ENCODE measurements around the gene KCND3.

The KCND3 gene

DNA sequence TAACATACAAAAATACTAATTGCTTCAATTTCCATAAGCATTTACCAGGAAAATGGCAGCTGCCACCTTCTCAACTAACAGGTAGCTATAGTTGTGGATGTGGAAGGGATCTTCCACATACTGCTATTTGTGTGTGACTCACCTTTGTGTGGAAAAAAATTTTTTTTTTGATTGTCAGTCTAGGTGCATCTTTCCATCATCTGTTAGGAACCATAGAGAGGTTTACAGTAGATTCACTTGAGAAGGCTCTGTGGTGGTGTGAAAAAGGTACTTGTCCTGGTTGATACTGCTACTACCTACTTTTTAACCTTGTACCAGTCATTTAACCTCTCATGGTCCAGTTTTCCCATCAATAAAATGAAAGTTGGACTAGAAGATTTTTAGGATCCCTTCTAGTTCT, 220.8 kb downstream of the KCND3 start:
- no peak overlapping the region for H4K91ac ChIP-seq (ENCODE audit: low read depth, low read length, poor library complexity)
- no peak overlapping the region for H2AK5ac ChIP-seq (ENCODE audit: low read depth, low read length)
- no peak overlapping the region for H3K4me3 ChIP-seq (ENCODE audit: low read length in 2 of 2)
- H2BK15ac ChIP-seq (ENCODE audit: low read length): no peak overlapping the region
- no peak for DNase-seq (ENCODE audit: low spot score)
- H2BK12ac ChIP-seq (ENCODE audit: low read length): no peak overlapping the region
- H3K9ac ChIP-seq (ENCODE audit: low read depth, low read length, poor library complexity): no peak overlapping the region
- H3K79me1 ChIP-seq (ENCODE audit: low read depth, low read length): no peaks in the 10 kb centered on the region
- peaks cover 12 to 66% of the 10 kb centered on the region in 2 donors for H3K36me3 ChIP-seq (replicated peaks in 1 of 2; ENCODE audit: control insufficient read depth in 2 of 2, insufficient read depth in 2 of 2, low read length in 2 of 2)
- H3K4me1 ChIP-seq (ENCODE audit: control insufficient read depth in 2 of 2, insufficient read depth in 1 of 2, low read depth in 1 of 2, low read length in 2 of 2): no peaks in the 10 kb centered on the region
- H3K9me3 ChIP-seq (replicated peaks in 1 of 2; ENCODE audit: control insufficient read depth in 2 of 2, insufficient read depth in 1 of 2, low read depth in 1 of 2, low read length in 2 of 2): no peaks in the 10 kb centered on the region
- H3K4me2 ChIP-seq (ENCODE audit: insufficient read depth, low read length, poor library complexity, severe bottlenecking): no peak overlapping the region
- H3K14ac ChIP-seq (ENCODE audit: low read length): no peak overlapping the region
- no peaks in the 10 kb centered on the region for H3K27me3 ChIP-seq (ENCODE audit: control insufficient read depth in 3 of 3, insufficient read depth in 3 of 3, low read depth in 1 of 3, low read length in 3 of 3)
- no peak overlapping the region for H4K8ac ChIP-seq (ENCODE audit: low read depth, low read length)
- no peak overlapping the region for H2AFZ ChIP-seq (ENCODE audit: low read length)
- H3K23ac ChIP-seq (ENCODE audit: low read depth, low read length, poor library complexity): no peak overlapping the region
- H2BK120ac ChIP-seq (ENCODE audit: low read depth, low read length): no peak overlapping the region
- no peak overlapping the region for H3K18ac ChIP-seq (ENCODE audit: low read length)
- no peak overlapping the region for H2BK5ac ChIP-seq (ENCODE audit: low read length)
- no peak overlapping the region for H3K4ac ChIP-seq (ENCODE audit: low read length)
- no peak overlapping the region for H3K27ac ChIP-seq (replicated peaks; ENCODE audit: low read length)

DNA sequence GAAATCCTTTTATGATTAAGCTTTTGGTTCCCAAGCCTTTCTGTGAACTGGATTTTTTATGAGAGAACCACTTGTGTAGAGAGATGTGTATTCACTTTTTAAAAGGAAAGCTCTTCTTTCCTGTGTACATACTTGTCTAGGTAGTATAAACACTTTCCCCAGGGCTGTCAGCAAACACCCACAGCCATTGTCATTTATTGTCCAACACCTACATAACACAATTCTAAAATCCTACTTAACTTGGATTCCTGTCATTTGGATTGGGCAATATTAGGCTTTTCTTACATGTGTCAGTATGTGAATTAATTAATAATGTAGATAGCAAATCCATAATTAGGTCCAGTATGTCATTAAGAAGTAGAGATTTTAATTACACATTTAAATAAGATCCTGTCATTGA, 221.4 kb downstream of the KCND3 start:
- no peak for DNase-seq (ENCODE audit: low spot score)
- Histone ChIP-seq H4K8ac (ENCODE audit: low read depth, low read length) (no peak overlapping the region), H3K23ac (ENCODE audit: low read depth, low read length, poor library complexity) (no peak overlapping the region), H3K18ac (ENCODE audit: low read length) (no peak overlapping the region), H2BK12ac (ENCODE audit: low read length) (no peak overlapping the region), H3K4me3 (ENCODE audit: low read length in 2 of 2) (no peak overlapping the region), H4K91ac (ENCODE audit: low read depth, low read length, poor library complexity) (no peak overlapping the region), H3K4ac (ENCODE audit: low read length) (no peak overlapping the region), H3K4me1 (ENCODE audit: control insufficient read depth in 2 of 2, insufficient read depth in 1 of 2, low read depth in 1 of 2, low read length in 2 of 2) (no peaks in the 10 kb centered on the region), H3K36me3 (replicated peaks in 1 of 2; ENCODE audit: control insufficient read depth in 2 of 2, insufficient read depth in 2 of 2, low read length in 2 of 2) (peaks cover 13 to 72% of the 10 kb centered on the region in 2 donors), H3K4me2 (ENCODE audit: insufficient read depth, low read length, poor library complexity, severe bottlenecking) (no peak overlapping the region), H3K9ac (ENCODE audit: low read depth, low read length, poor library complexity) (no peak overlapping the region), H3K27ac (replicated peaks; ENCODE audit: low read length) (no peak overlapping the region), H3K27me3 (ENCODE audit: control insufficient read depth in 3 of 3, insufficient read depth in 3 of 3, low read depth in 1 of 3, low read length in 3 of 3) (no peaks in the 10 kb centered on the region), H2AK5ac (ENCODE audit: low read depth, low read length) (no peak overlapping the region), H2BK120ac (ENCODE audit: low read depth, low read length) (no peak overlapping the region), H3K14ac (ENCODE audit: low read length) (no peak overlapping the region), H2BK5ac (ENCODE audit: low read length) (no peak overlapping the region), H2BK15ac (ENCODE audit: low read length) (no peak overlapping the region), H3K79me1 (ENCODE audit: low read depth, low read length) (no peaks in the 10 kb centered on the region), H2AFZ (ENCODE audit: low read length) (no peak overlapping the region), H3K9me3 (replicated peaks in 1 of 2; ENCODE audit: control insufficient read depth in 2 of 2, insufficient read depth in 1 of 2, low read depth in 1 of 2, low read length in 2 of 2) (no peaks in the 10 kb centered on the region)

DNA sequence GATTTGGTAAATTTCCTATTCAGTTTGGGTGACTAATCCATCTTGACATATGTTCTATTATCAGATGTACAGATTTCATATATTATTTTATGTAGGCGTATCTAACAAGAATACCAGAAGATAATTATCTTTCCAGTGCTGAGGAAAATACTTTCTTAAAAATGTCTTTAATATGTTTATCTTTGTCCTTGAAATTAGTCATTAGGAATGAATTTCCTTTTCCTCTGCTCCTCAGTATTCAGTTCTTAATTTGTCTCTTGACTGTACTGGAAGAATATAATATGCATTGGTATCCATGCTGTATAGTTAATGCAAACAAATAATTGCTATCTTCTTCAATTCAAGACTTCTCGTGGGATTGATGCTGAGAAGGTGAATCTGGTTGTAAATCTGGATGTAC, 227.1 kb downstream of the KCND3 start:
- WGBS, 2 donors (ENCODE audit: extremely low coverage in 2 of 2, insufficient read length in 2 of 2, insufficient replicate concordance in 1 of 2): no CpG with 5 or more reads among the region's 2 CpGs
- no peak overlapping the region for H3K4ac ChIP-seq (ENCODE audit: low read length)
- no peak overlapping the region for H3K18ac ChIP-seq (ENCODE audit: low read length)
- no peaks in the 10 kb centered on the region for H3K27me3 ChIP-seq (ENCODE audit: control insufficient read depth in 3 of 3, insufficient read depth in 3 of 3, low read depth in 1 of 3, low read length in 3 of 3)
- no peak overlapping the region for H3K4me2 ChIP-seq (ENCODE audit: insufficient read depth, low read length, poor library complexity, severe bottlenecking)
- no peak overlapping the region for H2BK5ac ChIP-seq (ENCODE audit: low read length)
- H3K9me3 ChIP-seq (replicated peaks in 1 of 2; ENCODE audit: control insufficient read depth in 2 of 2, insufficient read depth in 1 of 2, low read depth in 1 of 2, low read length in 2 of 2): no peaks in the 10 kb centered on the region
- H4K91ac ChIP-seq (ENCODE audit: low read depth, low read length, poor library complexity): no peak overlapping the region
- no peak overlapping the region for H3K9ac ChIP-seq (ENCODE audit: low read depth, low read length, poor library complexity)
- H3K4me3 ChIP-seq (ENCODE audit: low read length in 2 of 2): no peak overlapping the region
- no peak overlapping the region for H2AFZ ChIP-seq (ENCODE audit: low read length)
- no peak overlapping the region for H2BK120ac ChIP-seq (ENCODE audit: low read depth, low read length)
- H3K27ac ChIP-seq (replicated peaks; ENCODE audit: low read length): no peak overlapping the region
- no peaks in the 10 kb centered on the region for H3K79me1 ChIP-seq (ENCODE audit: low read depth, low read length)
- H2AK5ac ChIP-seq (ENCODE audit: low read depth, low read length): no peak overlapping the region
- no peak overlapping the region for H4K8ac ChIP-seq (ENCODE audit: low read depth, low read length)
- H3K23ac ChIP-seq (ENCODE audit: low read depth, low read length, poor library complexity): no peak overlapping the region
- H2BK15ac ChIP-seq (ENCODE audit: low read length): no peak overlapping the region
- DNase-seq (ENCODE audit: low spot score): no peak
- peaks cover 21 to 99% of the 10 kb centered on the region in 2 donors for H3K36me3 ChIP-seq (replicated peaks in 1 of 2; ENCODE audit: control insufficient read depth in 2 of 2, insufficient read depth in 2 of 2, low read length in 2 of 2)
- no peak overlapping the region for H2BK12ac ChIP-seq (ENCODE audit: low read length)
- H3K14ac ChIP-seq (ENCODE audit: low read length): no peak overlapping the region
- H3K4me1 ChIP-seq (ENCODE audit: control insufficient read depth in 2 of 2, insufficient read depth in 1 of 2, low read depth in 1 of 2, low read length in 2 of 2): peaks cover 0 to 1% of the 10 kb centered on the region in 2 donors

DNA sequence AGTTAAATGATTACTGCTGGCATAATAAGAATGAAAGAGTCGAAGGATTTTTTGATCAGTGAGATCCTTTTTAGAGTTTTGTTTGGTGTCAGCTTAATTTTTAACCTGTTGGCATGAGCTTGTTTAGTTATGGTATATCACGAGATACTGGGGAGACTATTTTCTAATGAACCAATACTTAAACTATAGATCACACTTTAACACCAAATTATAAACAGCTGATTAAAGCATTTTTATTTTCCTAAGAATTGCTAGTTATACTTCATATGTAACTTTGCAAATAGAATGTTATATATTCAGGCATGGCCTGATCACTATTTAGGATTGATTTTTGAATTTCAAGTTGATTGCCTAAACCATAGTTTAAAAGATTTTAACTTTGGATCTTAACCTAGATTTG, 227.8 kb downstream of the KCND3 start:
- peaks cover 2 to 7% of the 10 kb centered on the region in 2 donors for H3K4me1 ChIP-seq (ENCODE audit: control insufficient read depth in 2 of 2, insufficient read depth in 1 of 2, low read depth in 1 of 2, low read length in 2 of 2)
- no peak overlapping the region for H3K14ac ChIP-seq (ENCODE audit: low read length)
- no peak overlapping the region for H3K27ac ChIP-seq (replicated peaks; ENCODE audit: low read length)
- no peak for DNase-seq (ENCODE audit: low spot score)
- no peak overlapping the region for H2BK120ac ChIP-seq (ENCODE audit: low read depth, low read length)
- H3K4me2 ChIP-seq (ENCODE audit: insufficient read depth, low read length, poor library complexity, severe bottlenecking): no peak overlapping the region
- no peaks in the 10 kb centered on the region for H3K9me3 ChIP-seq (replicated peaks in 1 of 2; ENCODE audit: control insufficient read depth in 2 of 2, insufficient read depth in 1 of 2, low read depth in 1 of 2, low read length in 2 of 2)
- no peaks in the 10 kb centered on the region for H3K79me1 ChIP-seq (ENCODE audit: low read depth, low read length)
- WGBS, 2 donors (ENCODE audit: extremely low coverage in 2 of 2, insufficient read length in 2 of 2, insufficient replicate concordance in 1 of 2): no CpG with 5 or more reads among the region's 2 CpGs
- H3K9ac ChIP-seq (ENCODE audit: low read depth, low read length, poor library complexity): no peak overlapping the region
- H3K4me3 ChIP-seq (ENCODE audit: low read length in 2 of 2): no peak overlapping the region
- no peak overlapping the region for H3K23ac ChIP-seq (ENCODE audit: low read depth, low read length, poor library complexity)
- peaks cover 21 to 99% of the 10 kb centered on the region in 2 donors for H3K36me3 ChIP-seq (replicated peaks in 1 of 2; ENCODE audit: control insufficient read depth in 2 of 2, insufficient read depth in 2 of 2, low read length in 2 of 2)
- H2BK5ac ChIP-seq (ENCODE audit: low read length): no peak overlapping the region
- H2AK5ac ChIP-seq (ENCODE audit: low read depth, low read length): no peak overlapping the region
- no peak overlapping the region for H4K91ac ChIP-seq (ENCODE audit: low read depth, low read length, poor library complexity)
- H2BK15ac ChIP-seq (ENCODE audit: low read length): no peak overlapping the region
- no peak overlapping the region for H2BK12ac ChIP-seq (ENCODE audit: low read length)
- no peak overlapping the region for H2AFZ ChIP-seq (ENCODE audit: low read length)
- no peak overlapping the region for H3K4ac ChIP-seq (ENCODE audit: low read length)
- H4K8ac ChIP-seq (ENCODE audit: low read depth, low read length): no peak overlapping the region
- no peaks in the 10 kb centered on the region for H3K27me3 ChIP-seq (ENCODE audit: control insufficient read depth in 3 of 3, insufficient read depth in 3 of 3, low read depth in 1 of 3, low read length in 3 of 3)
- H3K18ac ChIP-seq (ENCODE audit: low read length): no peak overlapping the region

Data from neuronal stem cell (in vitro differentiated cells).